Fibroblast of villous mesenchyme (primary cell): ENCODE data around the gene CTNNAL1. TPM values are rescaled to one million over a fixed set of nuclear protein-coding genes. Genes with fewer than 3 reads are reported as not detected.

Experiments used
- DNase-seq: peaks from one replicate; pipeline ENCODE4 v3.0.0-alpha.2; 2010; ENCODE audit warnings: low read depth
- H3K4me3 ChIP-seq: 2 replicates; pipeline ENCODE4 v1.5.1; 2011; ENCODE audit warnings: low read depth, mild to moderate bottlenecking, low read length
- CTCF ChIP-seq: IDR thresholded peaks from 2 replicates; pipeline ENCODE4 v1.5.1; 2012; ENCODE audit warnings: low read depth, mild to moderate bottlenecking, low read length; ENCODE audit not compliant: insufficient read depth
- total RNA-seq: library from RNA; depleted of rRNA; stranded (reverse); fragments of >200 nt; gene quantifications from 2 replicates; pipeline ENCODE4 v1.2.3, GENCODE V29; 2012

CTNNAL1 gene
- total RNA-seq, 1 donor: 155 TPM

- no peak for TF ChIP-seq CTCF
- no peak for DNase-seq
- no peak overlapping the region for H3K4me3 ChIP-seq
Measured at GRCh38 chr9:108937561-108938305, 75.6 kb downstream of the CTNNAL1 start.

GRCh38 chr9:108934323-108934893, 78.9 kb downstream of the CTNNAL1 start, which contains the start of gene ABITRAM:
ABITRAM (plus strand) TSS chr9:108934400; CDS start chr9:108934487, 87 bp downstream.
- peak; percentile 81 for DNase-seq
- no peak for TF ChIP-seq CTCF
- H3K4me3 ChIP-seq: peak within 1 kb of the TSS; percentile 94

GRCh38 chr9:108933718-108934322, 79.5 kb downstream of the CTNNAL1 start, which contains the start of gene ELP1:
ELP1 (minus strand) TSS chr9:108934124; CDS start chr9:108931146, 2,978 bp downstream.
- DNase-seq: peak; percentile 96
- peak within 1 kb of the TSS; percentile 94 for H3K4me3 ChIP-seq
- peak; percentile 30 for TF ChIP-seq CTCF

GRCh38 chr9:108933231-108933717, 80.0 kb downstream of the CTNNAL1 start:
- TF ChIP-seq CTCF: no peak
- DNase-seq: peak; percentile 26

GRCh38 chr9:108928386-108928785, 84.9 kb downstream of the CTNNAL1 start:
- DNase-seq: no peak
- no peak for TF ChIP-seq CTCF
- no peak overlapping the region for H3K4me3 ChIP-seq

More at GRCh38 chr9:108933231-108933717, 80.0 kb downstream of the CTNNAL1 start:
- peak overlapping the region; percentile 94 for H3K4me3 ChIP-seq

- no peak overlapping the region for H3K4me3 ChIP-seq
- DNase-seq: no peak
- no peak for TF ChIP-seq CTCF
Measured at GRCh38 chr9:108924466-108924865, 88.8 kb downstream of the CTNNAL1 start.
